Omental fat pad (tissue), 4 donors: ENCODE measurements around the gene CDH23. TPM values are rescaled to one million over a fixed set of nuclear protein-coding genes. Genes with fewer than 3 reads are reported as not detected.

Experiments used
- ATAC-seq: fragments of 150-250 bp; one replicate; pipeline ENCODE4 v1.9.1; 2016; ENCODE audit warnings: mild to moderate bottlenecking, moderate library complexity; ENCODE audit not compliant: low FRiP score
- DNase-seq: peaks from one replicate; pipeline ENCODE4 v3.0.0-alpha.2; 2019; ENCODE audit warnings: low spot score
- CTCF ChIP-seq, 3 donors: fragments of 450-650 bp; IDR thresholded peaks; one replicate each; pipeline ENCODE4 v1.5.1; 2016 to 2017; ENCODE audit warnings: antibody characterized with exemption in 3 of 3, mild to moderate bottlenecking in 3 of 3, moderate library complexity in 2 of 3
- total RNA-seq, 4 donors: library from RNA; depleted of rRNA; stranded (reverse); fragments of >200 nt; gene quantifications; one replicate each; pipeline ENCODE4 v1.1.0, GENCODE V29; 2016

The CDH23 gene
- total RNA-seq, 4 donors from 2014 or later: 25.3 to 41.9 (median 34.4) TPM

DNA sequence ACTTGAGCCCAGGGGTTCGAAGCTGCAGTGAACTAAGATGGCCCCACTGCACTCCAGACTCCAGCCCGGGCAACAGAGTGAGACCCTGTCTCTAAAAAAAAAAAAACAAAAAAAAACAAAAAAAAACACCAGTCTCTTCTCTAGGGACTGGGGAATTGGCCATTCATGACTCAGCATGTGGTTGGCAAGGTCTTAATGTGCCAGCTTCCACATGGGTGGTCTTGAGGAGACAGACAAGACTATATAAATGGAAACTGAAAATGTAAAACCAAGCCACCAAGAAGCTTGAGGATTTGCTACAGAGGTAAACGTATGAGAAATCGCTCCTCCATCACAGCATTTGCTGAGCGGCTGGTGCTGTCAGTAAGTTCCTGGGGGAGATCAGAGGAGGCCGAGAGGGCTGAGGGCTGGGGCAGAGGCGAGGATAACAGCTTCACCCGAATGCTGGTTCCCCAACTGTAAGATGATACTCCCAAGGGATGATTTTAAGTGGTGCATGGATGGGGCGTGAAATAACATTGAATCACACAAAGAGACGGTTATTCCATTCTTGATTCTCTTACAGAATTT is 194.1 kb downstream of the CDH23 start:
- TF ChIP-seq CTCF (IDR thresholded peaks at IDR 0.05): no peak
- no peak for DNase-seq
- ATAC-seq: no peak

DNA sequence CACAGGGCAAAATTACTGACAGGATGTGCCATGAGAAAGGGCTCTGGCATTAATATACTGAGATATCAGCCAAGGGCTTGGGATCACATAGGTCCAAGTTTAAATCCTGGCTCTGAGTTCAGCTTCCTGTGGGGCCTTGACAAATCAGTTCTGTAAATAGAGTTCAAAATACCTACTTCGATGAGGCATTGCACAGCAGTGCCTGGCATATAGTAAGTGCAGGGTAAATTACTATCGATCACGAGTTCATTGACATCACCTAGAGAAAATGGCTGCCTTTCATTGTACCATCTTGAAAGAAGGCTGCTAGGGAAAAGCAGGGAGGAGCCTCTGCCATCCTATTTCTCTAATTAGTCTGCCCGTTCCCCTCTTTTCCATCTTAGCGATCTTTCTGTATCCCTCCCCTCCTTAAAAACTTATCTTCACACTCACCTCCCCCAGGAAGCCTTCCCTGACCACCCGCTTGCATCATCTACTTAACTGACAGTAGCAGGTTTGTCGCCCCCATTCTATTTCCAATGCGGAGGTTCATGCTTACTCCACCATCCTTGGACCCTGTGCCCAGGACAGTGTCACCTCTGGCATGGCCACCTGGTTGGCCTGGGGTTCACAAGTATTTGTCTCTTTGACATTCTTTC is 198.3 kb downstream of the CDH23 start:
- ATAC-seq (no peak), DNase-seq (no peak)
- TF ChIP-seq CTCF (IDR thresholded peaks at IDR 0.05): no peak

DNA sequence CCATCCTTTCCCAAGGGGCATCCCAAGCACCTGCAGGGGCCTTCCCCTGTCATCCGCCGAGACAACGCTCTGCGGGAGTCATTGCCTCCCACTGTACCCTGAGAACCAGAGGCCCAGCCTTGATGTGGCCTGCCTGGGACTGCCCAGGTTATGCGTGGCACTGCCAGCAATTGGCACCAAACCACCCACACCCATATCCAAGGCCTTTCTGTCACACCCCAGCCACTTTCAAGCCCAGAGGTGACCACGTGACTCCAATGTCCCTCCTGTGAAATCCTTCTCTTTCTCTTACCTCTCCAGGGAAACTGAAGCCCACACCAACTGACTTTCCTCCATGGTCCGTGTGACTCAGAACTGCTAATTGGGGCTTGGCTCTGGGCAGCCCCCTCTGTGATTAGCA is 198.9 kb downstream of the CDH23 start:
- DNase-seq: no peak
- no peak for TF ChIP-seq CTCF (IDR thresholded peaks at IDR 0.05)
- ATAC-seq: no peak

DNA sequence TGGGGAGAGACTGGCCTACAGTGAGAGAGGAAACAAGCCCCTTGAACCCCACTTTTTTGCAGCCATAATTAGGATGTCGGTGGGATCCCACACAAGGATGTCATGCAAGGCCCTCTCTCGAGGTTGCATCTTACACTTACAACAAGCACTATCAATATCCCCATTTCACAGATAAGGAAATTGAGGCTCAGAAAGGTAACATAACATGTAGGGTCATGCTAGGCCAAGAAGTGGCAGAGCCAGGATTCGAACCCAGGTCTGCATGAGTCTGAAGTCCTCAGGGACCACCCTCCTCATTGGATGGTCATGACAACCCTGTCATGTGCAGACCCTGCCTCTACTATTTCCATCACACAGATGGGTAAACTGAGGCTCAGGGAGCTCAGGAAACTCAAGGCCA is 199.4 kb downstream of the CDH23 start:
- DNase-seq: no peak
- TF ChIP-seq CTCF (IDR thresholded peaks at IDR 0.05): no peak
- no peak for ATAC-seq

DNA sequence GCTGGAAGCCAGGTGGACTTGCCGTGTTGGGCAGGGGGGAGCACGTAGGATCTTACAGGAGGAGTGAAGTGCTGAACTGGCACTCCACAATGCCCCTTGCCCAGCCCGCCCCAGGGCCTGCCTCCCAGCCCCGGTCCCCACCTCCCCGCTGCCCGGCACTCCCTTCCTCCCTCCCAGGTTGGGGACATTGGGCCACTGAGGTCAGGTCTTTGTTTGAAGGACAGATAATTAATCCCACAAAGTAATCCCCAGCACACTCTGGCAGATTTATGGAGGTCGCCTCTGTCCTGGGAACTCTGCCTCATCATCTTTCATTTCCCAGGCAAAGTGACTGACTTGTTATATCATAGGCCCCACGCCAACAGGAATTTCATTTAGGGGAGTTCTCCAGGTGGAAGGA is 200.0 kb downstream of the CDH23 start:
- TF ChIP-seq CTCF (IDR thresholded peaks at IDR 0.05): no peak
- DNase-seq: no peak
- ATAC-seq: no peak

DNA sequence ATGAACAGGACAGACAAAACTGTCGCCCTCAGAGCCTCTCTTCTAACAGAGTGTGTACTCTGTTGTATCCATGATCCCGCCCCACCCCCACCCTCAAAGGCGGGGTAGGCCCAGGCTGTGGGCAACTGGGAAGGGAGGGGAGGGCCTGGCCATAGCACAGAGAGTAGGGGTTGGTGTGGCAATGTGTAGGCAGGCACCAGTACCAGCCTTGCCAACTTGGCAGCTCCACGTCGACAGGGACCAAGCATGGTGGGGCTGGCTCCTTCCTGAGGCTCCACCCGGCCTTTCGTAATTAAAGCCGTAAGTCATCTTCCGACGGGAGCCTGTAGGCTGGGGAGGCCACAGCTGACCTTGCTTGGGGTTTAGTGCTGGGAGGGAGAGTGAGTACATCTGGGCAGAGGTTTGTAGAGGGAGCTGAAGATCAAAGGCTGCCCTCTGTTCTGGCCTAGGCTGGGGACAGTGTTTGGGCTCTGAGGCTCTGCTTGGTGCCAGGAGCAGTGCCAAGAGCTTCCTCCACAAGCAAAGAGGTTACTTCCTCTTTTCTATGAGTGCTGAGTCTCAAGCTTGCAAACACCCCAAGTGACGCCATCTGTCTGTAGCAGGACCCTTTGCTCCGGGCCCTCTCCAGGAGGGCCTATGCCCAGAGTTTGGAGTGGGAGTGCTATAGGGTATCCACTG is 201.2 kb downstream of the CDH23 start:
- DNase-seq: peak; percentile 36
- ATAC-seq: peak; percentile 81
- TF ChIP-seq CTCF (IDR thresholded peaks at IDR 0.05): no peak

- peak; percentile 54 for ATAC-seq
- TF ChIP-seq CTCF (IDR thresholded peaks at IDR 0.05): no peak
Measured at GRCh38 chr10:71598621-71599055, 201.9 kb downstream of the CDH23 start.

More at GRCh38 chr10:71598621-71599055, 201.9 kb downstream of the CDH23 start:
- peak; percentile 85 for DNase-seq
